Muscle of leg (tissue), 11 donors: Measurements from ENCODE around the gene CYLD. TPM values are rescaled to one million over a fixed set of nuclear protein-coding genes. Genes with fewer than 3 reads are reported as not detected.

Experiments
- DNase-seq: peaks from one replicate; pipeline ENCODE4 v3.0.0; 2013
- H3K27ac ChIP-seq: one replicate; pipeline ENCODE4 v1.5.1; 2013; ENCODE audit warnings: mild to moderate bottlenecking, low read length, control low read depth
- H3K27me3 ChIP-seq: one replicate; pipeline ENCODE4 v1.6.1; 2013; ENCODE audit warnings: low read length; ENCODE audit not compliant: control insufficient read depth, insufficient read depth
- H3K36me3 ChIP-seq: one replicate; pipeline ENCODE4 v1.6.1; 2013; ENCODE audit warnings: low read length; ENCODE audit not compliant: control insufficient read depth, insufficient read depth
- H3K4me1 ChIP-seq: one replicate; pipeline ENCODE4 v1.6.1; 2013; ENCODE audit warnings: low read length; ENCODE audit not compliant: control insufficient read depth, insufficient read depth
- H3K4me3 ChIP-seq: one replicate; pipeline ENCODE4 v1.5.1; 2013; ENCODE audit warnings: low read length, control low read depth
- H3K9me3 ChIP-seq: replicated peaks from 2 replicates; pipeline ENCODE4 v1.6.1; 2013; ENCODE audit warnings: low read depth, low read length; ENCODE audit not compliant: control insufficient read depth
- WGBS: methylation state at CpG from one replicate; pipeline ENCODE4 v1.1.5; 2013; ENCODE audit warnings: missing lambda C conversion rate; ENCODE audit not compliant: insufficient coverage; 5-methylcytosine and 5-hydroxymethylcytosine counted together
- polyA plus RNA-seq, 8 donors: library from polyadenylated mRNA; unstranded; fragments of 120-200 nt; gene quantifications; one replicate each; pipeline versions ENCODE4 v1.2.1 to v1.2.3, GENCODE V29; 2013; ENCODE audit warnings: inconsistent platforms in 1 of 8, low replicate concordance in 1 of 8; ENCODE audit not compliant: insufficient read length in 8 of 8, insufficient read depth in 1 of 8
- total RNA-seq: library from RNA; stranded (reverse); fragments of 120-200 nt; gene quantifications from one replicate; pipeline ENCODE4 v1.2.4, GENCODE V29; 2013

Gene CYLD
- total and polyA plus RNA-seq, 9 donors, result 18.1 to 29.1 (median 26.1) TPM

DNA sequence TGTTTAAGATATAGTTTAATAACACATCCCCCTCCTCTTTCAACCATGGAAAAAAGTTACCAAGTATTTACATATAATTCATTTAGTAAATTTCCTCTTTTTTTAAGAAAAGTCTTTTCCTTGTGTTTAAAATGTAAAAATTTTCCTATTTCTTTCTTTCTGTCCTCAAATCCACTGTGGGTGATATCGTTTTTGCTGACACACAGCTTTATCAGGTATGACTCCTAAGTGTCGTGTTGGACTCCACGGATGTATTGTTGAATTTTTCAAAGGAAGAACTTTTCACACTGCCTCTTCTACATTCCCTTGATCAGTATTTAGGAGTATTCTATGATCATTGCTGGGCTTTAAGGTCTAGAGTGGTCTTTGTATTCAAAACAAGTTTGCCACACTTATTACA, 33.1 kb downstream of the CYLD start:
- WGBS, result no CpG with 5 or more reads among the region's 3 CpGs
- Histone ChIP-seq H3K4me1 (no peaks in the 10 kb centered on the region), H3K36me3 (peaks cover 8% of the 10 kb centered on the region), H3K4me3 (no peak overlapping the region), H3K27ac (no peak overlapping the region), H3K27me3 (no peaks in the 10 kb centered on the region), H3K9me3 (no peaks in the 10 kb centered on the region)
- no peak for DNase-seq

DNA sequence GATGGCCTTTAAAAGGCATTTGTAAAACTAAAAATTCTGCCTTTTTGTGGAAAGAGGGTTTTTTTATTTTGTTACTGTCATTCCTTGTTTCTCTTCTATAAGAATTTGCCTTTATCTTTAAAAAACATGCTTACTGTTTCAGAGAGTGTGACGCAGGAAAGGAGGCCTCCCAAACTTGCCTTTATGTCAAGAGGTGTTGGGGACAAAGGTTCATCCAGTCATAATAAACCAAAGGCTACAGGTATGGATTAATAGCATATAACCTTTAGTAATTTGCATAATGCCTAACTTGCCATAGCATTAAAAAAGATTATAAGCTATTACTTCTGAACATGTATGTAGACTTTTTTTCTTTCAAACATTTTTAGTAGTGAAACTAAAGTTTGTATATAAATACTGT, 34.2 kb downstream of the CYLD start:
- no peak overlapping the region for H3K4me3 ChIP-seq
- WGBS, result no CpG with 5 or more reads among the region's 1 CpG
- no peak for DNase-seq
- H3K4me1 ChIP-seq, result no peaks in the 10 kb centered on the region
- no peaks in the 10 kb centered on the region for H3K9me3 ChIP-seq
- no peaks in the 10 kb centered on the region for H3K27me3 ChIP-seq
- H3K27ac ChIP-seq, result no peak overlapping the region
- H3K36me3 ChIP-seq, result peaks cover 13% of the 10 kb centered on the region

DNA sequence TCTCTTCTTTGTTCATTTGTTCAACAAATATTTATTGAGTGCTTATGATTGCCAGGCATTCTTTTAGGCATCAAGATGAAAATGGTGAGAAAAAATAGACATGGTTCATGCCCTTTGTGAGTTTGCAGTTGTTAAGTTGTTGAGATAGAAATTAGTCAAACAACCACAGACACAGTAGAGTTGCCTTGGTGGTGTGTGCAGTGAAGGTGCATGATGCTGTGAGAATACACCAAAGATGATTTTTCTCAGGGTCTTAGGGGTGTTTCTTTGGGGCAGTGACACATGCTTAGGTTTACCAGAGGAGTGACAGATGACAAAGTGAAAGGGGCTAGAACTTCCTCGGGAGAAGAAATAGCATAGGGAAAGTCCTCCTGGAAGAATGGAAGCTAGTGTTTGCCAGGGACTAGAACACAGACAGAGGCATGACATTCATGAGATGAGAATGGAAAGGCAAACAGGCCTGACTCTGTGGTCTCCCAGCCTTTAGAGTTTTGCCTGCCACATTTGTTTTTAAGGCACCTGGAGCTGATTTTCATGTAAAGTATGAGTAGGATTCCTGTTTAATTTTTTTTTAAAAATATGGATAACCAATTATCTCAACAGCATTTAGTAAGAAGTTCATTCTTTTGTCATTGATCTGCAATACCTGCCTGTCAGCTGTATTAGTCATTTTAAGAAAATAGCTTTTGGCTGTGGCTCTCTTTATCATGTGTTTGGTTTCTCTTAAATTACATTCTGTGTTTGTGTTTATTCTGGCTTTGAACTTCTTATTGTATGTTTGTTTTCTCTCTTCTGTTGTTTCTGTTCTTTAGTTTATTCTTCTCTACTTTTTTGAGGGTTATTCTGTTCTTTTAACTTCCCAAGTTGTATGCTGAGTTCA, 36.6 kb downstream of the CYLD start:
- H3K27ac ChIP-seq, result no peak overlapping the region
- H3K36me3 ChIP-seq, result peaks cover 15% of the 10 kb centered on the region
- H3K27me3 ChIP-seq, result no peaks in the 10 kb centered on the region
- H3K4me1 ChIP-seq, result no peaks in the 10 kb centered on the region
- H3K4me3 ChIP-seq, result no peak overlapping the region
- 82% methylated on average over 1 of the region's 1 CpG for WGBS
- no peaks in the 10 kb centered on the region for H3K9me3 ChIP-seq
- DNase-seq, result no peak

DNA sequence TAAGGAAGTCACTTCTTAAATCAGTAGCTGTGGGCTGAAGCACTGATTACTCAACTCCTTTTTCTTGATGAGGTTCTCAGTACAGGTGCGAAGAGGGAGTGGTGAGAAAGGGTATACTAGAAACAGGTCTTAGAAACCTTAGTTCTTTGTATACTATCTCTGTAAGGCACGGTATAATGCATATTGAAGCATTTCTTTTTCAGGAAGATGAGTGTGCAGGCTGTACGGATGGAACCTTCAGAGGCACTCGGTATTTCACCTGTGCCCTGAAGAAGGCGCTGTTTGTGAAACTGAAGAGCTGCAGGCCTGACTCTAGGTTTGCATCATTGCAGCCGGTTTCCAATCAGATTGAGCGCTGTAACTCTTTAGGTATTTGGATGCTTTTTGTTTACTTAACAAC, 39.2 kb downstream of the CYLD start:
- WGBS, result 60% methylated on average over 4 of the region's 7 CpGs
- H3K4me3 ChIP-seq, result no peak overlapping the region
- H3K4me1 ChIP-seq, result no peaks in the 10 kb centered on the region
- DNase-seq, result no peak
- H3K27ac ChIP-seq, result no peak overlapping the region
- H3K27me3 ChIP-seq, result no peaks in the 10 kb centered on the region
- H3K36me3 ChIP-seq, result peaks cover 15% of the 10 kb centered on the region
- no peaks in the 10 kb centered on the region for H3K9me3 ChIP-seq

DNA sequence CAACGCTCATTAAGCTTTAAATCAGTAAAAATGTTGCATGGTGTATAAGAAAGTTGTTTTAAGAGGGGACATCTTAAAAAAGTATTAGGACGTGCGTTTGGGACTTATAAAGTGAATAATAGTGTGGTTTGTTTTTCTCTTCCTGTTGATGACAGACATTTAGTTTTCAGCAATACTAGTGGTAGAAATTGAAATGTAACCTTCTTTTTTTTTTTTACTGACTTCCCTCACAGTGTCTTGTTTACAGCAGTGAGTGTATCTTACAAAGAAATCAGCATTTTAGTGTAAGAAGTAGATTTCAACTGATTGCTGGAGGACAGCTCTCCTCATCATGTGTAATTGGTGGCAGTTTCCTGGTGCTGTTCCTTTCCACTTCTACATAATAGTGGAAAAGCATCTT, 39.6 kb downstream of the CYLD start:
- Histone ChIP-seq H3K27me3 (no peaks in the 10 kb centered on the region), H3K27ac (no peak overlapping the region), H3K9me3 (no peaks in the 10 kb centered on the region), H3K36me3 (peaks cover 15% of the 10 kb centered on the region), H3K4me3 (no peak overlapping the region), H3K4me1 (no peaks in the 10 kb centered on the region)
- WGBS, result no CpG with 5 or more reads among the region's 3 CpGs
- DNase-seq, result no peak

DNA sequence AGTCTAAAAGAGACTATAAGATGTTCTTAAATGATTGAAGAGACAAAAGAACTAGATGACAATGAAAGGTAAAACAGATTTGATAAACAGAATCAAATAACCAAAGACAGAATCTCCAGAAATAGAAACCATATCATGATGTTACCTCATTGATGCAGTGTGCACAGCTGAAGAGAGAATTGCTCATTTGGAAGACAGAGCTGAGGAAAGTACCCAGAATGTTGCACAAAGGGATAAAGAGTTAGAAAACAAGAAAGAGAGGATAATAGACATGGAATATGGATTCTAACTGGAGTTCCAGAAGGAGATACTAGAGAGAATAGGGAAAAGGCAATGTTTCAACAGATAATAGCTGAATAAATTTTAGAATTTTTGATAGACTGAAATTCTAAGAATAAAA, 47.9 kb downstream of the CYLD start:
- DNase-seq, result no peak
- Histone ChIP-seq H3K27ac (no peak overlapping the region), H3K4me3 (no peak overlapping the region), H3K36me3 (peaks cover 12% of the 10 kb centered on the region), H3K27me3 (no peaks in the 10 kb centered on the region), H3K9me3 (peaks cover 3% of the 10 kb centered on the region), H3K4me1 (no peaks in the 10 kb centered on the region)

DNA sequence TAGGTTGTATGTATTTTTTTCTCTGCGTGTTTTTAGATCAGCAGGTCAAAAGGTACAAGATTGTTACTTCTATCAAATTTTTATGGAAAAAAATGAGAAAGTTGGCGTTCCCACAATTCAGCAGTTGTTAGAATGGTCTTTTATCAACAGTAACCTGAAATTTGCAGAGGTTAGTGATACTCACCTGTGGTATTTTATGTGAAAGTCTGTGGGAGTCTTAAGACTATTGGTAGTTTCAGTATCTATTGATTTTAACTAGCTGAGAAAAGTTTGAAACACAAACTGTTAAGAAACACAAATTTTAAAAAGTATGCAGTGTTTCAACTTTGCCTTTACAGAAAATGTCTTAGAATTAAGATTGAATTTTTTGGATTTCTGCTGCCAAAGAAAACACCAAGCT, 49.6 kb downstream of the CYLD start:
- Histone ChIP-seq H3K27ac (no peak overlapping the region), H3K4me1 (no peaks in the 10 kb centered on the region), H3K9me3 (peaks cover 3% of the 10 kb centered on the region), H3K27me3 (no peaks in the 10 kb centered on the region), H3K36me3 (peaks cover 26% of the 10 kb centered on the region), H3K4me3 (no peak overlapping the region)
- no CpG with 5 or more reads among the region's 2 CpGs for WGBS
- DNase-seq, result no peak

DNA sequence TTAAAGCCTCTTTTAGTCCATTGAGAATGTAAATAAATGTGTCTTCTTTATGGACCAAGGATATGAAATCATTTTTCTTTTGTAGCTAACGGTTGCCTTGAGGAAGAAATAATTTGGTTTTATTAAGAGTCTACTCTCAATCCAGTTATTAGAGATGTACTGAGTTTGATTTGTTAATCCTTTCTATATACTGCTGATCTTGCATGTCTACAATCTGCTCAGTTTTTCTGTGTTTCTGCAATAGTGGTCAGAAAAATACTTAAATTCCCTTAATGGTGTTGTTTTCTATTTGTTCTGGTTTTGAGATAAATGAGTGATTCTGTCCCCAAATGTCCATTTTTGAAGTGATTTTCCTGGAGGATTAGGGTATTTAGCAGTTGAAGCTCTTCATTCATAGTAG, 54.9 kb downstream of the CYLD start:
- Histone ChIP-seq H3K4me3 (no peak overlapping the region), H3K36me3 (peaks cover 34% of the 10 kb centered on the region), H3K27ac (no peak overlapping the region), H3K4me1 (no peaks in the 10 kb centered on the region), H3K27me3 (no peaks in the 10 kb centered on the region), H3K9me3 (no peaks in the 10 kb centered on the region)
- WGBS, result no CpG with 5 or more reads among the region's 1 CpG
- DNase-seq, result no peak

DNA sequence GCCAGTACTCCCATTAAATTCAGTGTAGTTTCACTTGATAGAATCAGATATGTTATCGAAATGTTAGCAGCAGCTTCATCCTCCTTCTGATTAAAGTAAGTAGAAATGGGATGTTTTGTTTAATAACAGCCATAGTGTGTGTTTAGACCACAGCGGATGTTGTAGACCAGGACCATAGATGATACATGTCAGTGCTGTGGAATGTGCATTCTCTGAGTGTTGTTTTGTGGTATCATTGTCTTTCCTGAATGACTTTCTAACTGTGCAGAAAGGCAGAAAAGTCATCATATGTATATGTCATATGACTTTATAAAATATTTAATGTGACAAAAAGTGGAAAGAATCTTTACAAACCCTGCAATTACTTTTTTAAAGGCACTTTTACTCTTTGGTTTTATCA, 55.6 kb downstream of the CYLD start:
- Histone ChIP-seq H3K4me3 (no peak overlapping the region), H3K27me3 (no peaks in the 10 kb centered on the region), H3K36me3 (peaks cover 32% of the 10 kb centered on the region), H3K9me3 (no peaks in the 10 kb centered on the region), H3K4me1 (no peaks in the 10 kb centered on the region), H3K27ac (no peak overlapping the region)
- no peak for DNase-seq
- 100% methylated on average over 1 of the region's 2 CpGs for WGBS

DNA sequence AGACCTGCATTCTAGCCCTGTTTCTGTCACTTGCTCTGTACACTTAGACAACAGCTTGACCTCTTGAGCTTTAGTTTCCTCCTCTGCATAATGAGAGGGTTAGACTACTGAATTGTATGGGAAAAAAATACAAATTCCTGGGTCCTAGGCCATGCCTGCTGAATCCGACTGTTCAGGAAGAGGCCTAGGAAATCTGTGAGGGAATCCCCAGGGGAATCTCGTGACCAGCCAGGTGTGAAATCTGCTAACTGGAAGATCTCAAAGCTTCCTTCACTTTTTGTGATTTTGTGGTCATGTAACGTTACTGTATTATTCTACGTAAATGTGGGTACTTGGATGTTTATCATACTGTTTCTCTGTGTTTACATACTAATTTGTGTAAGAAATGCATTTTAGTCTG, 58.2 kb downstream of the CYLD start:
- H3K36me3 ChIP-seq, result peaks cover 22% of the 10 kb centered on the region
- DNase-seq, result no peak
- H3K9me3 ChIP-seq, result no peaks in the 10 kb centered on the region
- no peak overlapping the region for H3K4me3 ChIP-seq
- peaks cover 7% of the 10 kb centered on the region for H3K4me1 ChIP-seq
- WGBS, result 60% methylated on average over 1 of the region's 4 CpGs
- no peak overlapping the region for H3K27ac ChIP-seq
- no peaks in the 10 kb centered on the region for H3K27me3 ChIP-seq

DNA sequence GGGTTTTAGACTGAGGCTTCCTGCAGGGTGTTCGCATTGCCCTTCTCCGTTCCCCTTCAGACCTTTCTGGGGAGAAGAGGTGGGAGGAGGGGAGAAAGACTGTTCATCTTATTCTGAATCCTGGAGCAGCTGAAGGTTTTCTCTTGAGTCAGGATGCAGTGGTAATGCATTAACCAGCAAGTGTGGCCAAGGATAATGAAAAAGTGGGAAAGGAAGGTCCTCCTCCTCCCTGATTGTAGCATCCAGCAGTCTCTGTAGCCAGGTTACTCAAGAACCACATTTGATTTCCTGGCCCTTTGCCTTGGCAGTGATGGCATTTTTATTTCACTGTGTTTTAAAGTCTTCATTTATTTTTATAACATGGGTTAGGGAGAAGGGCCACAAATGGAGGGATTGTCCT, 59.1 kb downstream of the CYLD start:
- peaks cover 13% of the 10 kb centered on the region for H3K4me1 ChIP-seq
- no peaks in the 10 kb centered on the region for H3K27me3 ChIP-seq
- WGBS, result 50% methylated on average over 1 of the region's 2 CpGs
- H3K4me3 ChIP-seq, result no peak overlapping the region
- no peak overlapping the region for H3K27ac ChIP-seq
- no peak for DNase-seq
- H3K9me3 ChIP-seq, result no peaks in the 10 kb centered on the region
- peaks cover 15% of the 10 kb centered on the region for H3K36me3 ChIP-seq
